ENCODE results near the gene MFSD1.

DNA sequence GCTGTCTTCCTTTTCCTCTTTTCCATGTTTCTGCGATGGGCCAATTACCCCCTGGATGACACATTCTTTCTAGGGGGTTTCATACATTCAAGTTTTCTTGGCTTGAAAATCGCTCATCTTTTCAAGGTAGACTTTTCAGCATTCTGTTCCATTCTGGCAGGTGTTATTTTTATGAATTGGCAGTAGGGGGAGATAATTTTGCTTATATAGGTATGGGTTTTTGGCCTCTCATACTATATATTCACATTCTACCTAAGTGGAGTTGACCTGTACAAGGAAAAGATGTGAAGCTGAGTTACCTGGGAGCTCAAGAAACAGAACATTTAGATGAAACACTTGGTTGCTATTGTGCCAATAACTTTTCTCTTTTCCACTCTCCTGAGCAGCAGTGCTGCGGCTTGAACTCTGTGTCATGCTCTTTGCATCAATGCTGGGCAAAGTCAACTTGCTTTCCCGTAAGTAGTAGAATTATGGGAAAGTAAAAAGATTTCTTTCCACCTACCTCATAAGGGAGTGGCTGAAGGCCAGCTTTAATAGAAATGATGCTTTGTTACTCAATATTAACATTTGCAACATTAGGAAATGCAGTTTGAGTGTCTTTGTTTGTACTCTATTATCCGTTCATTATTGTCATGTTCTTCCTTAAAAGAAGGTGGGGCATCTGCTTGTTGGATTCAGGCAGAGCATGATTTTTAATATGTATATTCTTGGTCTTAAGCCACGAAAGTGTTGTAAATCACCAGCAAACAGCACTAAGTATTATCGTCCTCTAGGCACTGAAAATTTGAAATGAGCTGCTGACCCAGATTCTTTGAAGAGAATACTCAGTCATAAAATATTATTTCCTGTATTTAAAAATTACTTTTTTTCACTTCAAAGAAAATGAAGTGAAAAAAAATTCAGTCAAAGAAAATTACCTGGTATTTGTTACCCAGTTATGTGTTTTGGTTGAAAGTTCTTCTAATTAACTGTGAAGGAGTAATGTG, 27.7 kb upstream of the MFSD1 start:
- TF ChIP-seq, protein P1, sequence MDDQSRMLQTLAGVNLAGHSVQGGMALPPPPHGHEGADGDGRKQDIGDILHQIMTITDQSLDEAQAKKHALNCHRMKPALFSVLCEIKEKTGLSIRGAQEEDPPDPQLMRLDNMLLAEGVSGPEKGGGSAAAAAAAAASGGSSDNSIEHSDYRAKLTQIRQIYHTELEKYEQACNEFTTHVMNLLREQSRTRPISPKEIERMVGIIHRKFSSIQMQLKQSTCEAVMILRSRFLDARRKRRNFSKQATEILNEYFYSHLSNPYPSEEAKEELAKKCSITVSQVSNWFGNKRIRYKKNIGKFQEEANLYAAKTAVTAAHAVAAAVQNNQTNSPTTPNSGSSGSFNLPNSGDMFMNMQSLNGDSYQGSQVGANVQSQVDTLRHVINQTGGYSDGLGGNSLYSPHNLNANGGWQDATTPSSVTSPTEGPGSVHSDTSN (IDR thresholded peaks at IDR 0.05) = no peak
- TF ChIP-seq, protein P2, sequence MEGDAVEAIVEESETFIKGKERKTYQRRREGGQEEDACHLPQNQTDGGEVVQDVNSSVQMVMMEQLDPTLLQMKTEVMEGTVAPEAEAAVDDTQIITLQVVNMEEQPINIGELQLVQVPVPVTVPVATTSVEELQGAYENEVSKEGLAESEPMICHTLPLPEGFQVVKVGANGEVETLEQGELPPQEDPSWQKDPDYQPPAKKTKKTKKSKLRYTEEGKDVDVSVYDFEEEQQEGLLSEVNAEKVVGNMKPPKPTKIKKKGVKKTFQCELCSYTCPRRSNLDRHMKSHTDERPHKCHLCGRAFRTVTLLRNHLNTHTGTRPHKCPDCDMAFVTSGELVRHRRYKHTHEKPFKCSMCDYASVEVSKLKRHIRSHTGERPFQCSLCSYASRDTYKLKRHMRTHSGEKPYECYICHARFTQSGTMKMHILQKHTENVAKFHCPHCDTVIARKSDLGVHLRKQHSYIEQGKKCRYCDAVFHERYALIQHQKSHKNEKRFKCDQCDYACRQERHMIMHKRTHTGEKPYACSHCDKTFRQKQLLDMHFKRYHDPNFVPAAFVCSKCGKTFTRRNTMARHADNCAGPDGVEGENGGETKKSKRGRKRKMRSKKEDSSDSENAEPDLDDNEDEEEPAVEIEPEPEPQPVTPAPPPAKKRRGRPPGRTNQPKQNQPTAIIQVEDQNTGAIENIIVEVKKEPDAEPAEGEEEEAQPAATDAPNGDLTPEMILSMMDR (IDR thresholded peaks at IDR 0.05) = no peak; the same call in 2 of the 3 replicates

All from A549 (cell line).